AG08395 (cell line): Measurements from ENCODE around the gene OR6P1.

Source experiments
- DNase-seq: peaks from one replicate; pipeline ENCODE4 v3.0.0; 2012; ENCODE audit warnings: mixed read lengths, low spot score

The OR6P1 gene

DNA sequence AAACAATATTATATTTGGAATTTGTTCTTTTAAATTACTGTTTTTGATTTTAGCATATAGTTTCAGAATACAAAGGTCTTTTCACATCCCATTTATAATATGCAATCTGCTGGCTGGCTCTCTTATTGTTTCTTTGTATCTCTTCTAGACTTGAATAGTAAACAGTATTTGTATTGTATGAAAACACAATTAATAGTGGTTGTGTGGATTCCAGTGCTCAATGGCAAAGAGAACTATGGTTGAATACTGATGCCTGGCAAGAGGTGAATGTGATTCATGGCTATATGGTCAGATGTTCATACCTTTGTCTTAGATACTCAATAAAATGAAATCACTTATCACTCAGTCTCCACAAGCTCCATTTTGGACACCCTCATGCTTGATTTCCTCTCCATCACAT lies 53.4 kb downstream of the OR6P1 start:
- no peak for DNase-seq
